Parathyroid adenoma (tissue), 2 donors: ENCODE measurements around the gene SORL1-AS1.

Source experiments
- H2AFZ ChIP-seq: fragments of 300-600 bp; sonication (generic); one replicate; pipeline ENCODE4 v1.7.0; 2017; ENCODE audit warnings: antibody characterized with exemption, mild to moderate bottlenecking
- H3K27ac ChIP-seq: fragments of 300-600 bp; sonication (generic); one replicate; pipeline ENCODE4 v1.7.0; 2017
- H3K27me3 ChIP-seq: fragments of 300-600 bp; sonication (generic); one replicate; pipeline ENCODE4 v1.7.0; 2017; ENCODE audit warnings: low read length; ENCODE audit not compliant: control insufficient read depth, insufficient read depth
- H3K36me3 ChIP-seq: fragments of 300-600 bp; sonication (generic); one replicate; pipeline ENCODE4 v1.7.0; 2017; ENCODE audit warnings: low read length; ENCODE audit not compliant: control insufficient read depth, insufficient read depth
- H3K4me1 ChIP-seq: fragments of 300-600 bp; sonication (generic); one replicate; pipeline ENCODE4 v1.7.0; 2017; ENCODE audit warnings: control low read depth
- H3K4me2 ChIP-seq: fragments of 300-600 bp; sonication (generic); one replicate; pipeline ENCODE4 v1.7.0; 2017; ENCODE audit warnings: low read length
- H3K4me3 ChIP-seq: fragments of 300-600 bp; sonication (generic); one replicate; pipeline ENCODE4 v1.7.0; 2017; ENCODE audit warnings: low read depth, low read length
- H3K79me2 ChIP-seq: fragments of 300-600 bp; sonication (generic); one replicate; pipeline ENCODE4 v1.7.0; 2017; ENCODE audit warnings: control low read depth
- H3K9ac ChIP-seq: fragments of 300-600 bp; sonication (generic); one replicate; pipeline ENCODE4 v1.7.0; 2017; ENCODE audit warnings: mild to moderate bottlenecking
- H3K9me3 ChIP-seq: fragments of 300-600 bp; sonication (generic); one replicate; pipeline ENCODE4 v1.7.0; 2017; ENCODE audit warnings: low read length; ENCODE audit not compliant: control insufficient read depth
- CTCF ChIP-seq: fragments of 300-600 bp; sonication (generic); IDR thresholded peaks from one replicate; pipeline ENCODE4 v1.7.0; 2017; ENCODE audit warnings: antibody characterized with exemption, mild to moderate bottlenecking
- donor health status: primary hyperparathyroidism.

Gene SORL1-AS1

GRCh38 chr11:121444526-121444925 lies 8.2 kb downstream of the SORL1-AS1 start:
- Histone ChIP-seq H3K9ac (no peak overlapping the region), H3K27ac (no peak overlapping the region), H3K4me3 (no peak overlapping the region), H3K4me1 (no peaks in the 10 kb centered on the region), H3K27me3 (no peaks in the 10 kb centered on the region), H3K36me3 (no peaks in the 10 kb centered on the region), H3K4me2 (no peak overlapping the region), H2AFZ (no peak overlapping the region), H3K79me2 (no peaks in the 10 kb centered on the region), H3K9me3 (no peaks in the 10 kb centered on the region)
- no peak for TF ChIP-seq CTCF

- no peaks in the 10 kb centered on the region for H3K9me3 ChIP-seq
- H3K79me2 ChIP-seq = no peaks in the 10 kb centered on the region
- no peaks in the 10 kb centered on the region for H3K4me1 ChIP-seq
- TF ChIP-seq CTCF = no peak
- no peak overlapping the region for H3K4me3 ChIP-seq
- no peaks in the 10 kb centered on the region for H3K36me3 ChIP-seq
- H2AFZ ChIP-seq = no peak overlapping the region
- H3K4me2 ChIP-seq = no peak overlapping the region
- no peak overlapping the region for H3K9ac ChIP-seq
- no peak overlapping the region for H3K27ac ChIP-seq
- H3K27me3 ChIP-seq = no peaks in the 10 kb centered on the region
Observed at GRCh38 chr11:121443688-121444275, 9.0 kb downstream of the SORL1-AS1 start.

- Histone ChIP-seq H3K27me3 (no peaks in the 10 kb centered on the region), H2AFZ (no peak overlapping the region), H3K79me2 (no peaks in the 10 kb centered on the region), H3K36me3 (no peaks in the 10 kb centered on the region), H3K9me3 (no peaks in the 10 kb centered on the region), H3K9ac (no peak overlapping the region), H3K27ac (no peak overlapping the region), H3K4me2 (no peak overlapping the region), H3K4me3 (no peak overlapping the region), H3K4me1 (no peaks in the 10 kb centered on the region)
- no peak for TF ChIP-seq CTCF
Observed at GRCh38 chr11:121441521-121441920, 11.2 kb downstream of the SORL1-AS1 start.

GRCh38 chr11:121439759-121440158 lies 13.0 kb downstream of the SORL1-AS1 start:
- no peak overlapping the region for H3K27ac ChIP-seq
- H3K4me3 ChIP-seq = no peak overlapping the region
- H3K27me3 ChIP-seq = no peaks in the 10 kb centered on the region
- H3K79me2 ChIP-seq = no peaks in the 10 kb centered on the region
- H3K36me3 ChIP-seq = no peaks in the 10 kb centered on the region
- no peak overlapping the region for H2AFZ ChIP-seq
- no peak for TF ChIP-seq CTCF
- H3K4me2 ChIP-seq = no peak overlapping the region
- no peaks in the 10 kb centered on the region for H3K4me1 ChIP-seq
- no peak overlapping the region for H3K9ac ChIP-seq
- H3K9me3 ChIP-seq = no peaks in the 10 kb centered on the region

GRCh38 chr11:121439337-121439736 lies 13.4 kb downstream of the SORL1-AS1 start:
- H3K27ac ChIP-seq = no peak overlapping the region

More at GRCh38 chr11:121439337-121439736, 13.4 kb downstream of the SORL1-AS1 start:
- Histone ChIP-seq H3K4me3 (no peak overlapping the region), H3K27me3 (no peaks in the 10 kb centered on the region), H3K9ac (no peak overlapping the region), H2AFZ (no peak overlapping the region), H3K4me1 (no peaks in the 10 kb centered on the region), H3K4me2 (no peak overlapping the region), H3K79me2 (no peaks in the 10 kb centered on the region), H3K9me3 (no peaks in the 10 kb centered on the region), H3K36me3 (no peaks in the 10 kb centered on the region)
- TF ChIP-seq CTCF = no peak
